T-helper 1 cell treated with Interleukin-12 subunit alpha and Interleukin-12 subunit beta and Interleukin-4 antibody, amounts not matched to agents 30 μg/mL and 1 μg/mL, for 36 hours (primary cell): Measurements from ENCODE around the gene CT55.
A peak's percentile ranks its signal among the peaks of the same experiment; 100 is the strongest.
"Not testable (repeated sequence)": the region's sequence is repeated elsewhere in the genome, so short reads cannot be mapped to it uniquely, and the experiment has no call there.

ENCODE experiments used
- H3K27ac Mint-ChIP-seq: one replicate; pipeline ENCODE4 v1.8.0; 2021; ENCODE audit warnings: mild to moderate bottlenecking, mixed read lengths
- H3K27me3 Mint-ChIP-seq: one replicate; pipeline ENCODE4 v1.8.0; 2021; ENCODE audit warnings: low read depth, mixed read lengths
- H3K36me3 Mint-ChIP-seq: one replicate; pipeline ENCODE4 v1.8.0; 2021; ENCODE audit warnings: low read depth, mixed read lengths
- H3K4me1 Mint-ChIP-seq: one replicate; pipeline ENCODE4 v1.8.0; 2021; ENCODE audit warnings: low read depth, mixed read lengths
- H3K4me3 Mint-ChIP-seq: one replicate; pipeline ENCODE4 v1.8.0; 2021; ENCODE audit warnings: mild to moderate bottlenecking, moderate library complexity, mixed read lengths
- H3K9me3 Mint-ChIP-seq: one replicate; pipeline ENCODE4 v1.8.0; 2021; ENCODE audit warnings: mixed read lengths

The CT55 gene, protein sequence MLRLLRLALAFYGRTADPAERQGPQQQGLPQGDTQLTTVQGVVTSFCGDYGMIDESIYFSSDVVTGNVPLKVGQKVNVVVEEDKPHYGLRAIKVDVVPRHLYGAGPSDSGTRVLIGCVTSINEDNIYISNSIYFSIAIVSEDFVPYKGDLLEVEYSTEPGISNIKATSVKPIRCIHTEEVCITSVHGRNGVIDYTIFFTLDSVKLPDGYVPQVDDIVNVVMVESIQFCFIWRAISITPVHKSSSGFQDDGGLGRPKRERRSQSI

DNA sequence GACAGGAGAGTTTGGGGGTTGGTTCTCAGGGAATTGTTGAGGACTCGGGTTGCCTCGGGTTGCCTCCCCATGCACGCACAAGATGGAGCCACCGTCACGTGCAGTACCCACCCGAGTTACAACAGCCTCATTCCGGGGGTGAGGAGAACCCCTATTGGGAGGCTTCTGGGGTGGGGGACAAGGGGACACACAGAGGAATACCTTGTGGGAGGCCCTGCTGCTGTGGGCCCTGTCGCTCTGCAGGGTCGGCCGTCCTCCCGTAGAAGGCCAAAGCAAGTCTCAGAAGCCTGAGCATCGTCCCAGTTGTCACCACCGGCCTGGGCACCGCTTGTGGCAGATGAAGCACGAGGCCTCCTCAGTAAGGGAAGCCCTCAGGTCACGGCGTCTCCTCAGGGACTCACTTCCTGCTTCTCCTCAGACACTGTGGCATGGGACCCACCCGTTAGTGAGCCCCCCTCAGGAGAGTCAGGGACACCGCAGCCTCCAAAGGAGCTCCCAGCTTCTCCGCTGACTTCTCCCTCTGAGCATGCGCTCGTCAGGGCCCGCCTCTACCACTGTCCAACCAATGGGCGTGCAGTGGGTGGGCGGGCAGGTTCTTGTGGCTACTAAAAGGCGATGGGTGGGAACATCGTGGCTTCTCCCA lies at the start of gene CT55:
CT55 (minus strand) TSS at position 522 of the 643 bp plus-strand sequence; CDS start at position 295, 227 bp downstream.
- no peak within 1 kb of the TSS for H3K27ac Mint-ChIP-seq
- H3K4me3 Mint-ChIP-seq, result no peak within 1 kb of the TSS
- no peaks in the 10 kb centered on the region for H3K36me3 Mint-ChIP-seq
- peaks cover 5% of the 10 kb centered on the region for H3K27me3 Mint-ChIP-seq
- H3K4me1 Mint-ChIP-seq, result peaks cover 1% of the 10 kb centered on the region
- no peaks in the 10 kb centered on the region for H3K9me3 Mint-ChIP-seq

DNA sequence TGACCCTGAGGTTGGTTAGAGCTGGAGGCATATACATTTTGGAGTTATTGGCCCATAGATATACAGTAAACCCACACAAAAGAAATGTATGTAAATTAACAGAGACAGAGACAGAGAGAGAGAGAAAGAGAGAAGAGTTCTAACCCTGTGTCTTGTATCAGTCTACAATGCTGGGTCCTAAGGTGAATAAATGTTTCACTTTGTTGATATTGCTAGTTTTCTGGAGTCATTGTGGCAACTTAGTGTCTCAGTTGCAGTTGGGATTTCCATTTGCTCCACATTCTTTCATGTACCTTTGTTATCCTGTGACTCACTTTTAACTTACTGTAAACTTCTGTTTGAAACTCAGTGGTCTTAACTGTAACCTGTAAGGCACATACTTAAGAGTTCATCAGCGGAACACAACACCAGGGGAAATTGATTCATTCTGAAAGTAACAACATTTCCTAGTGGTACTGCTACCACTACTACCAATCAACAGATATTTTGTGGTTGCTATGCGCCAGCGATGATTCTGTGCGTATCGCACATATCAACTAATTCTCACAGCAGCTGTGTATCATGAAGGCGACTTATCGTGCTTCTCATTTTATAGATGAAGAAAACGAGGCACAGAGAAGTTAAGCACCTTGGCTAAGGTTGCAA lies 42.1 kb upstream of the CT55 start:
- Mint-ChIP-seq H3K4me1 (peaks cover 31% of the 10 kb centered on the region), H3K27me3 (no peaks in the 10 kb centered on the region), H3K4me3 (peak overlapping the region; percentile 40), H3K36me3 (peaks cover 6% of the 10 kb centered on the region), H3K27ac (peak overlapping the region; percentile 94), H3K9me3 (peaks cover 10% of the 10 kb centered on the region)

DNA sequence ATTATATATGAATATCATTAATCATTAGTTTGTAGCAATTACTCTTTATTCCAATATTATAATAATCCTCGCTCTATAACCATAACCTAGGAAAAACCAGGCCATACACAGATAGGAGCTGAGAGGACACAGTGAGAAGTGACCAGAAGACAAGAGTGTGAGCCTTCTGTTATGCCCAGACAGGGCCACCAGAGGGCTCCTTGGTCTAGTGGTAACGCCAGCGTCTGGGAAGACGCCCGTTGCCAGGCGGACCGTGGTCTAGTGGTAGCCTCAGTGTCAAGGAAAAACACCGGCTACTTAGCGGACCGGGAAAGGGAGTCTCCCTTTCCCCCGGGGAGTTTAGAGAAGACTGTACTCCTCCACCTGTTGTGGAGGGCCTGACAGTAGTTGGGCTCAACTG lies 35.2 kb upstream of the CT55 start:
- H3K36me3 Mint-ChIP-seq, H3K4me3 Mint-ChIP-seq, H3K27ac Mint-ChIP-seq, H3K9me3 Mint-ChIP-seq: not testable (repeated sequence)
- Mint-ChIP-seq H3K4me1 (peaks cover 23% of the 10 kb centered on the region), H3K27me3 (peaks cover 31% of the 10 kb centered on the region)

DNA sequence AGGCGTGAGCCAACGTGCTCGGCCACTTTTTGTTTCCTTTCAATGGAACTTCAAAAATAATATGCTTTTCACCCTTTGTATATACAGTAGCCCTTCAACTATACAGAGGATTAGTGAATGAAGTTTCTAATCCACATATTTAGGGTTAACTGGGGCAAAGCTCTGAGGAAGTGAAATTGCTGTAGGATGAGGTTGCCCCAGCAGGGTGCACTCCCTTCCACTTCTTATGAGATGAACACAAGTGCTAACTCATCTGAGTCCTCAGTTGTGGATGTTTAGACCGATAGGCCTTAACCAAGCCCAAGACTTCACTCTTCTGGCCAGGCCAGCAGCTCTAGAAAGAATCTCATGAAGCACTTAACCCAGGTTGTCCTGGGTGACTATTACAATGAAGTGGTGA lies 29.1 kb upstream of the CT55 start:
- Mint-ChIP-seq H3K9me3 (no peaks in the 10 kb centered on the region), H3K27me3 (peaks cover 29% of the 10 kb centered on the region), H3K36me3 (no peaks in the 10 kb centered on the region), H3K4me3 (no peak overlapping the region), H3K4me1 (no peaks in the 10 kb centered on the region), H3K27ac (no peak overlapping the region)

DNA sequence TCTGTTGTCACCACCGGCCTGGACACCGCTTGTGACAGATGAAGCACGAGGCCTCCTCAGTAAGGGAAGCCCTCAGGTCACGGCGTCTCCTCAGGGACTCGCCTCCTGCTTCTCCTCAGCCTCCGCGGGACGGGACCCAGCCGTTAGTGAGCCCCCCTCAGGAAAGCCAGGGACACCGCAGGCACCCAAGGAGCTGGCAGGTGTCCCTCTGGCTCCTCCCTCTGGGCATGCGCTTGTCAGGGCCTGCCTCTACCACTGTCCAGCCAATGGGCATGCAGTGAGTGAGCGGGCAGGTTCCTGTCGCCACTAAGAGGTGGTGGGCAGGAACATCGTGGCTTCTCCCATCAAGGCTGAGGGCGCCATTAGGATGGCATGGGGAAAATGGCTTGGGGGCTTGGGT lies 23.5 kb upstream of the CT55 start:
- no peak overlapping the region for H3K4me3 Mint-ChIP-seq
- no peak overlapping the region for H3K27ac Mint-ChIP-seq
- H3K4me1 Mint-ChIP-seq, result no peaks in the 10 kb centered on the region
- no peaks in the 10 kb centered on the region for H3K36me3 Mint-ChIP-seq
- H3K9me3 Mint-ChIP-seq, result no peaks in the 10 kb centered on the region
- H3K27me3 Mint-ChIP-seq, result peaks cover 24% of the 10 kb centered on the region

DNA sequence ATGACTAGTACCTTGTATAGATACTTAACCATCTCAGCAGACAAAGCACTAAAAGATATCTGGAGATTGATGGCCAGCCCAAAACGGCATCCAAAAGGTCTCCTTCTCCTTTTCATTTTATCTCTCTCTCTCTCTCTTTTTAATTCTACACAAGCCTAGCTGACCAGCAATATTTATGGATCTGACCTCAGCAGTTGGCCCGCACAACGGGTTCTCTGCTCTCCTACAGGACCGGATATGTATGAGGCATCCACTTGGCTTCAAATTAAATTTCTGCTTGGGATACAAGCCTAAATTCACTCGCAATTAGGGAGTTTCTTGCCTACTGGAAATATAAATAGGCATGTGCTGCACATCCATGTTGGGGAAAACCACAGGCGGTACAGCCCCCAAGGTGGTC lies 22.5 kb upstream of the CT55 start:
- Mint-ChIP-seq H3K4me1 (no peaks in the 10 kb centered on the region), H3K27ac (no peak overlapping the region), H3K27me3 (peaks cover 30% of the 10 kb centered on the region), H3K4me3 (no peak overlapping the region), H3K36me3 (no peaks in the 10 kb centered on the region), H3K9me3 (no peaks in the 10 kb centered on the region)

DNA sequence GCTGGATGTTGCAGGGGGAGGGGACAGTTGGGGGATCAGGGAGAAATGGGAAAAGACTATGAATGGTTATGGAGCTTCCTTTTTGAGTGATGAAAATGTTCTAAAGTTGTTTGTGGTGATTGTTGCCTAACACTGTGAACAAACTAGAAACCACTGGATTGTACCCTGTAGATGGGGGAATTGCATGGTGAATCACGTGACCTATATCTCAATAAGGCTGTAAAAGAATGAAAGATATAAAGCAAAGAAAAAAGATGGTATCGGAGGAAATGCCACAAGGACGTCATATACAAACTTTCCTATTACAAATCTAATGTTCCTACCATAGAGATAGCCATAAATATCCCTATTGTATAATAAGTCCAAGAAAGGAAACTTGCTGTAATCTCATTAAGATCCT lies 20.6 kb upstream of the CT55 start:
- Mint-ChIP-seq H3K27me3 (peaks cover 42% of the 10 kb centered on the region), H3K36me3 (no peaks in the 10 kb centered on the region), H3K4me1 (no peaks in the 10 kb centered on the region), H3K27ac (no peak overlapping the region), H3K4me3 (no peak overlapping the region), H3K9me3 (no peaks in the 10 kb centered on the region)

DNA sequence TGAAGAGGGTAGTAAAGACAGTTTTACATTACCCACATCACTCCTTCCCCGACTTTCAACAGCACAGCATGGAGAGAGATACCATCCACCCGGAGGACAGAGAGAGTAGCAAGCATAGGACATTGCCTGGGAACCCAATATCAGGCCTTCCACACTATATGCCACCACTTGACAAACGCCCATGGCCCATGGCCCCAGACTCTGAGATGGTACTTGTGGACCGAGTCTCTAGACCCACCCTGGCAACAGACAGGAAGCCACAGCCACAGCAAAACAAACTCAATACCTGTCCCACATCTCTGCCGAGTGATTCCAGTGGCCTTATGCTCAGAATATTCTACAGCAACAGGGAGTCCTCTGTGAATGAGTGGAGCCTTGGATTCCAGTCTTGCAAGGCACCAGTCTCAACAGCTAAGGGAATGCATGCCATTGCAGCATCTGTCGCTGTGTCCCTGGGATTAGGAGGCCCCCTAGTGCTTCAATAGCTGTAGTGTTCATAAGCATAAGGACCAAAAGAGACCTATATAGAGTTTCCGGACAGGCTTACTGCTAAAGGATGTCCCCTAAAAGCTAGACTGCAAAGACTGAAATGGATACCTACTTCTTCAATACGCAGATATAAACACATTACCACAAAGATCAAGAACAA lies 14.7 kb upstream of the CT55 start:
- Mint-ChIP-seq H3K4me3 (no peak overlapping the region), H3K27me3 (peaks cover 59% of the 10 kb centered on the region), H3K9me3 (no peaks in the 10 kb centered on the region), H3K36me3 (no peaks in the 10 kb centered on the region), H3K4me1 (no peaks in the 10 kb centered on the region), H3K27ac (no peak overlapping the region)

DNA sequence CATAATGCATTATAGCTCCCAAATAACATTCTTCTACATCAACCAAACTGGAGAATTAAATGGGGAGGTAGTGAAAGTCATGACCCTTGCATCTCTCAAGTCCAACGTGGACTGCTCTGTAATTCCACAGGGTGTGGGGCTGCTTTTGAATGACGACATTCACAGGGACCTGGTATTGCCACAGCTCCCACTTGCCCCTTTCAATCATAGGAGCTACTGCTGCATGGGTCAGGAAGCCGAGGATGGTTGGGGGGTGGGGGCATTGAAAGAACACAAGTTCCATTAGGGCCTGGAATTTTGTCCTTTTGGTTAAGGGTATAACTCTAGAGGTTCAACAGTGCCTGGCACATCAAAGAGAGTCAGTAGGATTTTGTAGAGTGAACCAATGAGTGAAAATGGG lies 7.4 kb upstream of the CT55 start:
- Mint-ChIP-seq H3K4me1 (no peaks in the 10 kb centered on the region), H3K27ac (no peak overlapping the region), H3K36me3 (no peaks in the 10 kb centered on the region), H3K9me3 (no peaks in the 10 kb centered on the region), H3K27me3 (peaks cover 13% of the 10 kb centered on the region), H3K4me3 (no peak overlapping the region)

DNA sequence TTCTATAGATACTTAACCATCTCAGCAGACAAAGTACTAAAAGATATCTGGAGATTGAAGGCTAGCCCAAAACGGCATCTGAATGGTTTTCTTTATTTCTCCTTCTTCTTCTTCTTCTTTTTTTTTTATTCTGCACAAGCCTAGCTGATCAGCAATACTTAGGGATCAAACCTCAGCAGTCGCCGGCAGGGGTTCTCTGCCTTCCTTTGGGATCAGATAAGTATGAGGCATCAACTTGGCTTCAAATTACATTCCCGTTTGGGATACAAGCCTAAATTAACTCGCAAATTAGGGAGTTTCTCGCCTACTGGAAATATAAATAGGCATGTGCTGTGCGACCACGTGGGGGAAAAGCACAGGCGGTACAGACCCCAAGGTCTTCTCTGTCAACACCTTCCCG lies 730 bp downstream of the CT55 start:
- no peaks in the 10 kb centered on the region for H3K36me3 Mint-ChIP-seq
- peaks cover 1% of the 10 kb centered on the region for H3K4me1 Mint-ChIP-seq
- H3K27ac Mint-ChIP-seq, result no peak overlapping the region
- peaks cover 5% of the 10 kb centered on the region for H3K27me3 Mint-ChIP-seq
- H3K4me3 Mint-ChIP-seq, result no peak overlapping the region
- H3K9me3 Mint-ChIP-seq, result no peaks in the 10 kb centered on the region

DNA sequence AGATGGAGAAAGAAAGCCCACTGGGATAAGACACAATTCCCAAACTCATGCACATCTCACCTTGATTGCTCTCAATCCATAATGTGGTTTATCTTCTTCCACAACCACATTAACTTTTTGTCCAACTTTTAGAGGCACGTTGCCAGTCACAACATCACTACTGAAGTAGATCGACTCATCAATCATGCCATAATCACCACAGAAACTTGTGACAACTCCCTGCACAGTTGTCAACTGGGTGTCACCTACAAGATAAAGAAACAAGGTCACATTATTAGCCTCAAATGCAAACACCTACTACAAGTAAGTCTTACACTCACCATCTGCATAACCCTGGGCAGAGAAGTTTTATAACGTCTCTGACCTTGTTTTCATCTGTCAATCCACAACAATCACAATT lies 1.7 kb downstream of the CT55 start:
- not testable (repeated sequence) for H3K4me3 Mint-ChIP-seq, H3K27me3 Mint-ChIP-seq, H3K9me3 Mint-ChIP-seq, H3K4me1 Mint-ChIP-seq, H3K36me3 Mint-ChIP-seq, H3K27ac Mint-ChIP-seq

DNA sequence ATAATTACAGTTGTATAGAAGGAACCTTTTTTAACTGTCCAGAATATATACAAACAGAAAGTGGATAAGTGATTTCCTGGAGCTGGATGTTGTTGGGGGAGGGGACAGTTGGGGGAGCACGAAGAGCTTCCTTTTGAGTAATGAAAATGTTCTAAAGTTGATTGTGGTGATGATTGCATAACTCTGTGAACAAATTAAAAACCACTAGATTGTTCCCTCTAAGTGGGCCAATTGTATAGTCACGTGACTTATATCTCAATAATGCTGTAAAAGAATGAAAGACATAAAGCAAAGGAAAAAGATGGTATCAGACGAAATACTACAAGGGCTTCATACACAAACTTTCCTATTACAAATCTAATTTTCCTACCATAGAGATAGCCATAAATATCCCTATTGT lies 2.7 kb downstream of the CT55 start:
- Mint-ChIP-seq H3K27ac (no peak overlapping the region), H3K36me3 (no peaks in the 10 kb centered on the region), H3K4me1 (peaks cover 1% of the 10 kb centered on the region), H3K4me3 (no peak overlapping the region), H3K9me3 (no peaks in the 10 kb centered on the region), H3K27me3 (peaks cover 5% of the 10 kb centered on the region)

DNA sequence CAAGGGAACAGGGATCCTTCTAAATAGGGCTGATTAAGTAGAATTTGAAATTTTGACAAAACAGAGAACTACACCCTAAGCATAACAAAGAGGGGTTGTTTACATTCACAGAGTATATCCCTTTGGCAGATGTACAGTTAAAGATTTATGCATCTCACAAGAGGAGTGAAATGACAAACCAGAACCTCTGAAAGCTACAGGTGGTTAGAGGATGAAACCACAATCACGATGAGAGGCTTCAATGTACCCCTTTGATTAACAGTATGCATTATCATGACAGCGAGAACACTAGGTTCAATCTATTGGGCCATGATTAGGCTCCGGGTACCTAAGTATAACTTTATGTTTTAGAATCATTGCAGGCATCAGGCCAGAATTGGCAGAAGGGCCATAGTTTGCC lies 16.5 kb downstream of the CT55 start:
- not testable (repeated sequence) for H3K27ac Mint-ChIP-seq, H3K27me3 Mint-ChIP-seq, H3K4me1 Mint-ChIP-seq, H3K4me3 Mint-ChIP-seq, H3K36me3 Mint-ChIP-seq, H3K9me3 Mint-ChIP-seq

DNA sequence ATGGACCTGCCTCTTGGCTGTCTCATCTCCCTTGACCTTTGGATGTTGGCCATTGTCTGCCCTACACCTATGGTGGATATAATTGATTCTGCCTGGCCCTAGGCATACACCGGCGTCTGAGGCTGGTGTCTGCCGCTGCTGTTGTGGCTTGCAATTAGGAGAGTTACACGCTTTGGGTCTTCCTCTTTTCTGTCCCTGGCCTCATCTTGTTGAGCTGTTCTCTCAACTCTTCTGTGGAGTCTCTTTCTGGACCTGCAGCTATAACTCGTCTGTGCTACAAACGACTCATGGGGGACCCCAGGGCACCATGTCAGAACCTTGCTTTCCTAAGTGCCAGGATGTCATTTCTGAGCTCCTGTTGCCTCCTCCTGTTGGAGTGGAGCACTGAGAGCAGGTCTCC lies 45.1 kb downstream of the CT55 start:
- not testable (repeated sequence) for H3K4me1 Mint-ChIP-seq, H3K27me3 Mint-ChIP-seq, H3K4me3 Mint-ChIP-seq, H3K9me3 Mint-ChIP-seq, H3K36me3 Mint-ChIP-seq, H3K27ac Mint-ChIP-seq

DNA sequence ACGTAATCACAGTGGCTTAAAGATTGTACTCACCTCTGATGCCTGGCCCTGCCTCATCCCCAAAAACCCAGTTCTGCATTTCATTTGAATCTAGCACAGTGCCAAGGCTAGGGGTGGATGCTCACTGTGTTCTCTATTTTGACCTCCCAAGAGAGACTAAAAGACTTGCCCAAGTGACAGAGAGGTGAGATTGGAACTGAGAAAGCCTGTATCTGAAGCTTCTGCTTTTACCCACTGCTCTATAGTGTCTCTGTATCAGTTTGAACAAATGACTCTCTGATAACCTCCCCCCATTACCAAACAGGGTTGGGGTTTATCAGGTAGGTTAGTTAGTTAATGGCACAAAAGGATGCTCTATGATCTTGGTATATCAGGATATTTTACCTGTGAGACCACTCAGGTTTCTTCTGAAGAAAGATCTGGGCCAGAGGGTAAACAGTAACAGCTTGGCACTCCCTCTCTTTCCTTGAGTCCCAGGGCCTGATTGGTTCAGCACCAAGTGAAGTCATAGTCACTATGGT lies 51.1 kb downstream of the CT55 start, which contains the start of gene ETDB:
ETDB (minus strand) TSS at position 471 of the 521 bp plus-strand sequence. CDS start 1,265 bp downstream, outside the sequence.
- H3K27me3 Mint-ChIP-seq, H3K36me3 Mint-ChIP-seq, H3K9me3 Mint-ChIP-seq: not testable (repeated sequence)

More for the DNA sequence above, 51.1 kb downstream of the CT55 start, which contains the start of gene ETDB:
- not testable (repeated sequence) for H3K27ac Mint-ChIP-seq, H3K4me1 Mint-ChIP-seq, H3K4me3 Mint-ChIP-seq
